ENCODE data around the gene TLR9. TPM values are rescaled to one million over a fixed set of nuclear protein-coding genes. Genes with fewer than 3 reads are reported as not detected.

TLR9 gene
- total and polyA plus RNA-seq, 12 donors: under 0.01 to 0.61 (median 0.20) TPM; not detected in 5

GRCh38 chr3:52217409-52217805 lies 8.0 kb downstream of the TLR9 start:
- WGBS, 4 donors: 65 to 78% (median 69%) methylated on average over 10 of the region's 10 CpGs
- H3K27ac ChIP-seq: peak overlapping the region in 3 of 5 donors; percentile 39 to 77 (median 65)

DNA sequence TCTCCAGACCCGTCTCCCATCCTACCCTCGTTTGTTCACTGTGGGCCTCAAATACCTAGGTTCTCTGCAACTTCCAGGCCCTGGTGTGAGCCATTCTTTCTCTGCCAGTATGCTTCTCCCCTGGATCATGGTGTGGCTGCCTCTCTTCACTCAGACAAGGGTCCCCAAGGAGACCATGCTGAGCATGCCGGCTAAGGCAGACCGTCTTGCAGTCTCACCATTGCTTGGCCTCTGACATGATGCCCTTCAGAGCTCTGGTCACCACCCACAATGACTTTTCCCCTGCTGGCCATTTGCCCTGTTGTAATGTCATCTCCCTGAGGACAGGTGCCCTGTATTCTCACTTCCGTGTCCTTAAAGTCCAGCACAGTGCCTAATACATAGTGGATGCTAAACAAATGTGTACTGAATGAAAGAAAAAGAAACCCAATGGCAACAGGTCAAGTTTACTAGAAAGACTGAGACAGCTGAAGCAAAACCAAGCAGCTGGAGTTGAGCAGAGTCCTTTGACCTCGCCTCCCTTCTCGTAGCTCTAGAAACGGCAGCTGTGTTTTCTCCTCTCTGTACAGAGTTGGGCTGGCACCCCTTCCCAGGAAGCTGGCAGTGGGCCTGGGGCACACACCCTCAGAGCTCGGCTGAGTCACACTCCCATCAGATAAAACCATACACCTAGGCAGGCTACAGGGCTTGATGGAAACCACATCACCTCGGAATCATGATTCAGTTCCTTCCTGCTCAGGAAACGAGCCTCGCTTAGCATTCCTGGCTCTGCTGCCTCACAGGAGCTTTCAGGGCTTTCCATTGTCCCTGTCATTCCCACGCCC lies 8.6 kb downstream of the TLR9 start:
- Histone ChIP-seq H3K9me3 (replicated peaks in 1 of 3) (no peaks in the 10 kb centered on the region), H3K4me1 (replicated peaks in 1 of 2) (peaks cover 3 to 26% of the 10 kb centered on the region in 2 donors), H3K27me3 (no peaks in the 10 kb centered on the region), H3K4me3 (no peak overlapping the region), H3K27ac (peak overlapping the region in 4 of 5 donors; percentile 39 to 77 (median 60)), H3K36me3 (replicated peaks in 1 of 2) (peaks cover 0 to 38% of the 10 kb centered on the region in 2 donors)
- peak; percentile 78 to 94 (median 91) for DNase-seq
- TF ChIP-seq CTCF (IDR thresholded peaks at IDR 0.05) (no peak), POLR2A (IDR thresholded peaks at IDR 0.05) (peak in 1 of 2 donors; percentile 19)
- intact Hi-C loops (cut with DNase I): no loop called here
- WGBS, 4 donors: 11 to 22% (median 17%) methylated on average over 12 to 13 of the region's 13 CpGs

More at GRCh38 chr3:52217409-52217805, 8.0 kb downstream of the TLR9 start:
- Histone ChIP-seq H3K4me3 (no peak overlapping the region), H3K4me1 (replicated peaks in 1 of 2) (peaks cover 3 to 21% of the 10 kb centered on the region in 2 donors), H3K36me3 (replicated peaks in 1 of 2) (peaks cover 0 to 32% of the 10 kb centered on the region in 2 donors), H3K27me3 (no peaks in the 10 kb centered on the region), H3K9me3 (replicated peaks in 1 of 3) (no peaks in the 10 kb centered on the region)
- TF ChIP-seq CTCF (IDR thresholded peaks at IDR 0.05): no peak
- no peak for DNase-seq
- intact Hi-C loops (cut with DNase I): no loop called here

DNA sequence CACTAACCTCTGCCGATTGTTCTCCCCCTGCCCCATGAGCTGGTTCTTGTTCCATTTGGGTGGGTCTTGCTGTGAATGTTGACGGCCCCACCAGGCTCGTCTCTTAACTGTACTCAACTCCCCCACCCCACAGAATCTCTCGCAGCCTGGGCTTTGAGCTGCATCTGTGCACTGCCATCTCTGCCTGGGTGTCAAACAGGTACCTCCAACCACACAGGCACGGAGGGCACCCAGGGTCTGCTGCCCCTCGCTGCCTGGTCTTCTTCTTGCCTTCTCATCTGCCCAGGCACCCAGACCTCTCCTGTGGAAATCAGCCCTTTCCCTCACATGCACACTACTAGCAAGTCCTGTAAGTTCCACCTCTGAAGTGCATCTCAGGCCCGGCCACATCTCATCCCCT lies 10.1 kb downstream of the TLR9 start:
- Histone ChIP-seq H3K4me1 (replicated peaks in 1 of 2) (peaks cover 3 to 34% of the 10 kb centered on the region in 2 donors), H3K27ac (peak overlapping the region in 3 of 5 donors; percentile 26 to 77 (median 65)), H3K9me3 (replicated peaks in 1 of 3) (no peaks in the 10 kb centered on the region), H3K27me3 (no peaks in the 10 kb centered on the region), H3K36me3 (replicated peaks in 1 of 2) (peaks cover 0 to 53% of the 10 kb centered on the region in 2 donors), H3K4me3 (no peak overlapping the region)
- peak in 2 of 7 donors; percentile 44 to 55 for DNase-seq
- TF ChIP-seq POLR2A (IDR thresholded peaks at IDR 0.05) (no peak), CTCF (IDR thresholded peaks at IDR 0.05) (no peak)
- 73 to 79% (median 75%) methylated on average over 7 of the region's 7 CpGs for WGBS, 4 donors
- intact Hi-C loops (cut with DNase I): no loop called here

DNA sequence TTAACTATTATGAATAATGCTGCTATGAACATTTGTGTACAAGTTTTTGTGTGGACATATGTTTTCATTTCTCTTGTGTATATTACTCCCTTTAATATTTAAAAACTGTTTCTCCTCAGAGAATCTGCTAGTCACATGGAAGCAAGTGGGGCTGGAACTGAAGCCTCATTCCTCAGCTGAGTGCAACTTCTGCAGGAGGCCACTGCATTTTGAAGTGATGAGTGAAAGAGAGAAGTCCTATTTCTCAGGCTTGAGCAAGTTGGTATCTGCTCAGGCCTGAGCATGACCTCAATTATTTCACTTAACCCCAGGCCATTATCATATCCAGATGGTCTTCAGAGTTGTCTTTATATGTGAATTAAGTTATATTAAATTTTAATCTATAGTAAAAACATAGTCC lies 11.5 kb downstream of the TLR9 start:
- intact Hi-C loops (cut with DNase I): no loop called here

More for the DNA sequence above, 11.5 kb downstream of the TLR9 start:
- DNase-seq: no peak
- no peaks in the 10 kb centered on the region for H3K27me3 ChIP-seq
- peaks cover 0 to 67% of the 10 kb centered on the region in 2 donors for H3K36me3 ChIP-seq (replicated peaks in 1 of 2)
- no peak overlapping the region for H3K4me3 ChIP-seq
- H3K27ac ChIP-seq: peak overlapping the region in 1 of 5 donors; percentile 65
- peaks cover 3 to 45% of the 10 kb centered on the region in 2 donors for H3K4me1 ChIP-seq (replicated peaks in 1 of 2)
- no peaks in the 10 kb centered on the region for H3K9me3 ChIP-seq (replicated peaks in 1 of 3)
- TF ChIP-seq POLR2A (IDR thresholded peaks at IDR 0.05) (no peak), CTCF (IDR thresholded peaks at IDR 0.05) (no peak)
